Measurements from ENCODE around the gene TRIM3.

DNA sequence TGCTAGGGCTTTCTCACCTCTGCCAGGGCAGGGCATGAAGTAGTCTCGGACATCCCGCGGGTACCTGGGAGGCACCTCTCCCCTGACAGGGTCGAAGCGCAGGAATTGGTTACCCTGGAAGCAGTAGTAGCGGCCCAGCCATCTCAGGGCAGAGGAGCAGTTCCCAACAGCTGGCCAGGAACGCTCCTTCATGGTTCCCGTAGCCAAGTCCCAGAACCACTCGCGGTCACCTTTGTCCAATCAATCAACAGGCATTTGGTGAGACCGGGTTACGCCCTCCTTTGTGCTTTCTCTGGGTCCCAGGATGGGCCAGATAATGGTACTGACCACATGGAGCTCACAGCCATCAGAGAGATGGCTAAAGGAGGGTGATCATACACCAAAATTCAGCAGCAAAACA is 36.3 kb downstream of the TRIM3 start:
- TF ChIP-seq, protein P1, sequence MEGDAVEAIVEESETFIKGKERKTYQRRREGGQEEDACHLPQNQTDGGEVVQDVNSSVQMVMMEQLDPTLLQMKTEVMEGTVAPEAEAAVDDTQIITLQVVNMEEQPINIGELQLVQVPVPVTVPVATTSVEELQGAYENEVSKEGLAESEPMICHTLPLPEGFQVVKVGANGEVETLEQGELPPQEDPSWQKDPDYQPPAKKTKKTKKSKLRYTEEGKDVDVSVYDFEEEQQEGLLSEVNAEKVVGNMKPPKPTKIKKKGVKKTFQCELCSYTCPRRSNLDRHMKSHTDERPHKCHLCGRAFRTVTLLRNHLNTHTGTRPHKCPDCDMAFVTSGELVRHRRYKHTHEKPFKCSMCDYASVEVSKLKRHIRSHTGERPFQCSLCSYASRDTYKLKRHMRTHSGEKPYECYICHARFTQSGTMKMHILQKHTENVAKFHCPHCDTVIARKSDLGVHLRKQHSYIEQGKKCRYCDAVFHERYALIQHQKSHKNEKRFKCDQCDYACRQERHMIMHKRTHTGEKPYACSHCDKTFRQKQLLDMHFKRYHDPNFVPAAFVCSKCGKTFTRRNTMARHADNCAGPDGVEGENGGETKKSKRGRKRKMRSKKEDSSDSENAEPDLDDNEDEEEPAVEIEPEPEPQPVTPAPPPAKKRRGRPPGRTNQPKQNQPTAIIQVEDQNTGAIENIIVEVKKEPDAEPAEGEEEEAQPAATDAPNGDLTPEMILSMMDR (IDR thresholded peaks at IDR 0.05), result no peak
- no peak for TF ChIP-seq POLR2A (IDR thresholded peaks at IDR 0.05)
